Measurements from ENCODE around the gene MRPS6.

Gene MRPS6

DNA sequence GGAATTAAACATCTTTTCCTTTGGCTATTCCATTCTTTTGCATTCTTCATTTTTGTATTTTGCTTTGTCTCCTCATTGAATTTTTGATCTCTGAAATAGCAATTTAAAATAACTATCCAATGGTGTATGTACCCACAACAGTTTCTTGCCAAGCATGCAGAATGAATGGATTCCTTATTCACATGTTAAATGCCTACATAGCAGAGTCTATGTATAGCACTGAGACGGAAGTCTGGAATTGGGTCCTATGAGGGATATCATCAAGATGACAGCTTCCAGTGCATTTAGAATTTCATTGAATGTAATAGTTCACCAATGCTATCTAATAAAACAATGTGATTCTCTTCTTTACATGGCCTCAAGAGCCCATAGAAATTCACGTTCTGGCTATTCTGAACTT lies 97.5 kb downstream of the MRPS6 start:
- Histone ChIP-seq H3K27ac (ENCODE audit: low read depth, low read length) (no peak overlapping the region), H3K27me3 (ENCODE audit: control insufficient read depth in 1 of 2, insufficient read depth in 2 of 2, low read length in 2 of 2) (no peaks in the 10 kb centered on the region), H3K36me3 (ENCODE audit: insufficient read depth, low read length) (peaks cover 3% of the 10 kb centered on the region), H3K4me3 (ENCODE audit: low read depth in 1 of 2, low read length in 2 of 2) (no peak overlapping the region), H3K4me1 (ENCODE audit: insufficient read depth, low read length) (no peaks in the 10 kb centered on the region), H3K9me3 (ENCODE audit: low read length) (peaks cover 20% of the 10 kb centered on the region), H3K9ac (ENCODE audit: low read length) (no peak overlapping the region)

DNA sequence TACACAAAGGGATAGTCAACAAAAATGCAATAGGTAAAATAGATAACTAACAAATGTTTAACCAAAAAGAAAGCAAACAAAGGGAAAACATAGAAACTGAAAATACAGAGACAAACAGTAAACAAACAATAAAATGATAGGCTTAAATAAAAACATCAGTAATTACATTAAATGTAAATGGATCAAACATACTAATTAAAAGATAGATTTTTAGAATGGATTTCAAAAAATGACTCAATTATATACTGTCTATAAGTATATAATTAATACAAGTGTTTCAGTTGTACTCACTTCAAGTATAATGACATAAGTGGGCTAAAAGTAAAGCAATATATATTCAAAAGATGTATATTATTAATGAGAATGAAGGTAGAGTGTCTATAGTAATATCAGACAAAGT lies 101.1 kb downstream of the MRPS6 start:
- no peaks in the 10 kb centered on the region for H3K27me3 ChIP-seq (ENCODE audit: control insufficient read depth in 1 of 2, insufficient read depth in 2 of 2, low read length in 2 of 2)
- H3K27ac ChIP-seq (ENCODE audit: low read depth, low read length): no peak overlapping the region
- H3K36me3 ChIP-seq (ENCODE audit: insufficient read depth, low read length): no peaks in the 10 kb centered on the region
- no peaks in the 10 kb centered on the region for H3K9me3 ChIP-seq (ENCODE audit: low read length)
- H3K4me3 ChIP-seq (ENCODE audit: low read depth in 1 of 2, low read length in 2 of 2): no peak overlapping the region
- no peak overlapping the region for H3K9ac ChIP-seq (ENCODE audit: low read length)
- no peaks in the 10 kb centered on the region for H3K4me1 ChIP-seq (ENCODE audit: insufficient read depth, low read length)

DNA sequence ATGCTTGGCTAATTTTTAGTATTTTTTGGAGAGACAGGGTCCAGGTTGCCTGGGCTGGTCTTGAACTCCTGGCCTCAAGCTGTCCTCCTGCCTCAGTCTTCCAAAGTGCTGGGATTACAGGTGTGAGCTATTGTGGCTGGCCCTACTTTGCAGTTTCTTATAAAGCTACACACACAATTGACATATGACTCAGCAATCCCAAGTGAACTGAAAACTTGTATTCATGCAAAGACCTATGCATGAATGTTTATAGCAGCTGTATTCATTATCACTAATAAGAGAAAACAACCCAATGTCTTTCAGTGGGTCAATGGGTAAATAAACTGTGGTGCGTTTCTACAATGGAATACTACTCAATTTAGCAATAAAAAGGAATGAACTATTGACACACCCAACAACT lies 103.1 kb downstream of the MRPS6 start:
- no peak overlapping the region for H3K27ac ChIP-seq (ENCODE audit: low read depth, low read length)
- H3K4me3 ChIP-seq (ENCODE audit: low read depth in 1 of 2, low read length in 2 of 2): no peak overlapping the region
- no peaks in the 10 kb centered on the region for H3K9me3 ChIP-seq (ENCODE audit: low read length)
- no peak overlapping the region for H3K9ac ChIP-seq (ENCODE audit: low read length)
- no peaks in the 10 kb centered on the region for H3K36me3 ChIP-seq (ENCODE audit: insufficient read depth, low read length)
- no peaks in the 10 kb centered on the region for H3K4me1 ChIP-seq (ENCODE audit: insufficient read depth, low read length)
- no peaks in the 10 kb centered on the region for H3K27me3 ChIP-seq (ENCODE audit: control insufficient read depth in 1 of 2, insufficient read depth in 2 of 2, low read length in 2 of 2)

DNA sequence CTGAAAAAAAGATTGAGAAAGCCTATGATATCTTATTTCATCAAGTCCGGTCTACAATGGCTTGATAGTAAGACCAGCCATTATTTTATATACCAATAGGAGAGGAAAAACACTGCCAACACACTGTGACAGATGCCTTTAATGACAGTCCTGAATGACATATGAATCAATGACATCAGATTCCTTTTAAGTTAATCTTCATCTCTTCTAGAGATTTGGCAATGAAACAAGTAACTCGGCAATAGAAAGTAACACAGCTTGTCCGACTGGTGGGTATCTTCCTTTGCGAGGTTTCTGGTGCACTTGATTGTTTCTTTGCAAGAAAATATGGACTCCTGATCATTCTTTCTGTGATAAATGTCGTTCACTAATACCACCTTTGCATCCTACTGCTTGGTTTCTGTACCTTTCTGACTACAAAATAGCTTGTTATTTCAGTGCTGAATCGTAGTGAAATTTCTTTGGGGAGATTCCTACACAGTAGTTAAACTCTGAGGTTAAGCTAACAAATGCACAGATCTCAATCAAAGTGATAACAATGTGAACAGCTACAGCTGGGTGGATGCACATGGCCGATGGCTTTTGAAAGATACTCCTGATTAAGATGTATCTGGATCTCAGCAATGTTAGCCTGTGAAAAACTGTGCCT lies 104.7 kb downstream of the MRPS6 start:
- Histone ChIP-seq H3K9ac (ENCODE audit: low read length) (no peak overlapping the region), H3K4me1 (ENCODE audit: insufficient read depth, low read length) (peaks cover 1% of the 10 kb centered on the region), H3K27ac (ENCODE audit: low read depth, low read length) (no peak overlapping the region), H3K4me3 (ENCODE audit: low read depth in 1 of 2, low read length in 2 of 2) (no peak overlapping the region), H3K27me3 (ENCODE audit: control insufficient read depth in 1 of 2, insufficient read depth in 2 of 2, low read length in 2 of 2) (no peaks in the 10 kb centered on the region), H3K36me3 (ENCODE audit: insufficient read depth, low read length) (no peaks in the 10 kb centered on the region), H3K9me3 (ENCODE audit: low read length) (no peaks in the 10 kb centered on the region)

DNA sequence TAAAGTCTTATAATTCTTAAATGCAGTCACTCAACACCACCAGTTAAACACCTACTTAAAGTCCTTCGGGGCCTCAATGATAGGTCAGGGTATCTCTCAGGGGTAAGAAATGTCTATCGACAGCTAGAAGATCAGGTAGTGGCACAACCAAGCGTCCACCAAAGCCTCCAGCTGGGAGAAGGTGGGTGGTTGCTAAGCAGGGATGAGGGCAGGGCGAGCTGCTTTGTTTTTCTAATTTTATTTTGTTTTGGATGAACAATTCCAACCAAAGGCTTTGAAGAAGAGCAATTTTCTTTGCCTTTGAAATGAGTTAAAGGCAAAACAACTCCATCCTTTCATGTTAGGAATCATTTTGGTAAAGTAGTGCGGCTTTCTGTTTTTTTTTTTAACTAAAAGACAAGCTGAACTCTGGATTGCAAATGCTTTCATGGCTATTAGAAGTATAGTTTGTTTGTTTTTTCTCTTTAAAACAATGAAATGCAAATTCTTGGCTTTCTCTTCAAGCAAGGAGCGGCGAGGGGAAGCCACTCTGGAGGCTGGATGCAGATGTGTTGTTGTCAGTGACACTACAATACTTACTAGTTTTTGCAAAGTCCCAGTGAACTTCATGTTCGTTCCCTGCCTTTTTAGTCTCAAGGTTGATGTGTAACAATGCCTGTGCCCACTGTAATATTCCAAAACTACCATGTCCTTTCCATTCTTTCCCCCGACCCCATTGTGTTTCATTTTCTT lies 106.0 kb downstream of the MRPS6 start:
- no peaks in the 10 kb centered on the region for H3K9me3 ChIP-seq (ENCODE audit: low read length)
- H3K4me1 ChIP-seq (ENCODE audit: insufficient read depth, low read length): peaks cover 14% of the 10 kb centered on the region
- no peaks in the 10 kb centered on the region for H3K27me3 ChIP-seq (ENCODE audit: control insufficient read depth in 1 of 2, insufficient read depth in 2 of 2, low read length in 2 of 2)
- H3K36me3 ChIP-seq (ENCODE audit: insufficient read depth, low read length): no peaks in the 10 kb centered on the region
- H3K27ac ChIP-seq (ENCODE audit: low read depth, low read length): no peak overlapping the region
- H3K9ac ChIP-seq (ENCODE audit: low read length): no peak overlapping the region
- no peak overlapping the region for H3K4me3 ChIP-seq (ENCODE audit: low read depth in 1 of 2, low read length in 2 of 2)

DNA sequence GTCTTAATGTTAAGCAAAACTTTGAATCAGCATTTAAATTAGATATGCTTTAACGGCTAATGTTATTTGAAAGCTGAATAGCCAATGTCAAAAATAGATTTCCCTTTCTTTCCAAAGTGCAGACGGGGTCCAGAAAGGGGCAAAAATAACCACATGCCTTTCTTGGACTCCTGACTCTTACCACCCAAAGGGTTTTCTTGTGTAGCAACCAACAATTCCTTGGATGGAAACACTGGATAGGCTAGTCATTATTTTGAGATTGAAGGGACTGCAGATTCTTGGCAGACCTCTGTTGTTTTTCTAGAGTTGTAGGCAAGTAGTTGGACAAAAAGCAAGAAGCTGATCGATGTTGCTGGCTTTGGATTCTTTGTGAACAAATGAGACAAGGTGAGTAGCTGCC lies 107.0 kb downstream of the MRPS6 start:
- no peaks in the 10 kb centered on the region for H3K27me3 ChIP-seq (ENCODE audit: control insufficient read depth in 1 of 2, insufficient read depth in 2 of 2, low read length in 2 of 2)
- no peak overlapping the region for H3K27ac ChIP-seq (ENCODE audit: low read depth, low read length)
- no peak overlapping the region for H3K9ac ChIP-seq (ENCODE audit: low read length)
- H3K36me3 ChIP-seq (ENCODE audit: insufficient read depth, low read length): no peaks in the 10 kb centered on the region
- no peak overlapping the region for H3K4me3 ChIP-seq (ENCODE audit: low read depth in 1 of 2, low read length in 2 of 2)
- no peaks in the 10 kb centered on the region for H3K9me3 ChIP-seq (ENCODE audit: low read length)
- H3K4me1 ChIP-seq (ENCODE audit: insufficient read depth, low read length): peaks cover 15% of the 10 kb centered on the region

DNA sequence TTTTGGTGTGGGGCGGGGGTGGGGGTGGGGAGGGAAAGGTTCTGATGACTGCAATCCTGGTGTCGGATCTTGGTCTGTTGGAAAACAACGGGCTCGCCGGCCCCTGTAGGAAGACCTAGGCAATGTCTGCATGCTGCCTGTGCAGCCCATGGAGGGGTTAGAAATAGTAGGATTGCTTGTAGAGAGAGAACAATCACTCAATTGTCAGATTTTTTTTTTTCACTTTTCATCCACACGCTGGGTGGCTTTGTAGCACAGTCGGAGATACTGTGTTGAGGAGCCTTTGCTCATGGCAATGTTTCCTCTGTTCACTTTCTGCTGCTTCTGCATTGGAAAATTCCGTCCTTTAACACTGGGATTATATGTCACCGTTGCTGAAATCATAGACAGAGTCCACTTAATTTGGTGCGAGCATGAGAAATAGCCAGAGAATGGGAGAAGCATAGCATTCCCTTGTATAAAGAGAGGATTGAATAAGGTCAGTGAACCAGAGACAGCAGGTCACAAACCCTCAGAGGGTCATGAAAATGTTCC lies 107.5 kb downstream of the MRPS6 start:
- H3K27ac ChIP-seq (ENCODE audit: low read depth, low read length): no peak overlapping the region
- H3K9ac ChIP-seq (ENCODE audit: low read length): no peak overlapping the region
- H3K36me3 ChIP-seq (ENCODE audit: insufficient read depth, low read length): no peaks in the 10 kb centered on the region
- H3K27me3 ChIP-seq (ENCODE audit: control insufficient read depth in 1 of 2, insufficient read depth in 2 of 2, low read length in 2 of 2): no peaks in the 10 kb centered on the region
- no peaks in the 10 kb centered on the region for H3K9me3 ChIP-seq (ENCODE audit: low read length)
- H3K4me1 ChIP-seq (ENCODE audit: insufficient read depth, low read length): peaks cover 15% of the 10 kb centered on the region
- no peak overlapping the region for H3K4me3 ChIP-seq (ENCODE audit: low read depth in 1 of 2, low read length in 2 of 2)

DNA sequence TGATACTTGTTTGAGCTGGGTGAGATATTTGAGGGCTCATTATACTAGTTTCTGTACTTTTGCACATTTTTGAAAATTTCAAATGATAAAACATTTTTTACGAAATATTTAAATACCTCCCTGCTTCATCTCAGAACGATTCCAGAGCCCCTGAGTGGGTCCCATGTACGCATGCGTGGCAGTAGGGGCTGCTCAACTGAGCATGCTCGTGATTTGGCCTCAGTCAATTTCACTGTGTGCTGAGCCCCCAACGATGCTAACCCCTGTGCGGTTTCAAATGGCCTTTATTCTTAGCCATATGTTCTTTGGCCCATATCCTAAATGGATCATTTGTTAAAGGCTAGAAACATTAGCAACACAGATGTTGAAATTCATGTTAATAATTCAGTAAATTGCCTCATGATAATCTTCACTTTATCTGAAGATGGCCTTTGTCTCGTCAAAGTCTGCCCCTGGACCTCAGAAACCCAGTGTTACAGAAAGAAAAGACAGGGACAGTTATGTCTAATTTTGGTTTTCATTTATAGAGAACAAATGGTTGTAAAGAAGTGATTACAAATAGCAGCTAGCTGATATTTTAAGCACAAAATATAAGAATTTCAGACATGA lies 108.2 kb downstream of the MRPS6 start:
- Histone ChIP-seq H3K27ac (ENCODE audit: low read depth, low read length) (no peak overlapping the region), H3K36me3 (ENCODE audit: insufficient read depth, low read length) (no peaks in the 10 kb centered on the region), H3K4me1 (ENCODE audit: insufficient read depth, low read length) (peaks cover 15% of the 10 kb centered on the region), H3K9me3 (ENCODE audit: low read length) (no peaks in the 10 kb centered on the region), H3K4me3 (ENCODE audit: low read depth in 1 of 2, low read length in 2 of 2) (no peak overlapping the region), H3K27me3 (ENCODE audit: control insufficient read depth in 1 of 2, insufficient read depth in 2 of 2, low read length in 2 of 2) (no peaks in the 10 kb centered on the region), H3K9ac (ENCODE audit: low read length) (no peak overlapping the region)

DNA sequence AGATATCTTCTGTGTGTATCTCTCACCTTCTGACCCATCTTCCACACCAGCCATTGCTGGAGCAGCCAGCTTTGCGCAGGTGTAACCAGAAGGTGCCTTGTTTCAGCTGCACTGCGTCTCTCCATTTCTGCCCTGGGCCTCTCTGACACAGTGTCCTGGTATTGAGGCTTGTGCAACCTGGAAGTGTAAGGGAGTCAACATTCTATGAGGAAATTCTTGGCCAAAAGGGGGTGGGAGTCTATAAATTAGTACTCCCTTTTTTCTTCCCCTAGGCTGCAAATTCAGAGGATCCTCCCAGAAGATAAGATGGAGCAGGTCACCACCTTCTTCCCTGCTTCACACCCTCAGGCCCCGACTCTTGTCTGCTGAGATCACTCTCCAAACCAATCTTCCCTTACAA lies 109.1 kb downstream of the MRPS6 start:
- Histone ChIP-seq H3K36me3 (ENCODE audit: insufficient read depth, low read length) (no peaks in the 10 kb centered on the region), H3K9ac (ENCODE audit: low read length) (no peak overlapping the region), H3K27ac (ENCODE audit: low read depth, low read length) (no peak overlapping the region), H3K9me3 (ENCODE audit: low read length) (no peaks in the 10 kb centered on the region), H3K4me3 (ENCODE audit: low read depth in 1 of 2, low read length in 2 of 2) (no peak overlapping the region), H3K4me1 (ENCODE audit: insufficient read depth, low read length) (peaks cover 15% of the 10 kb centered on the region), H3K27me3 (ENCODE audit: control insufficient read depth in 1 of 2, insufficient read depth in 2 of 2, low read length in 2 of 2) (no peaks in the 10 kb centered on the region)

DNA sequence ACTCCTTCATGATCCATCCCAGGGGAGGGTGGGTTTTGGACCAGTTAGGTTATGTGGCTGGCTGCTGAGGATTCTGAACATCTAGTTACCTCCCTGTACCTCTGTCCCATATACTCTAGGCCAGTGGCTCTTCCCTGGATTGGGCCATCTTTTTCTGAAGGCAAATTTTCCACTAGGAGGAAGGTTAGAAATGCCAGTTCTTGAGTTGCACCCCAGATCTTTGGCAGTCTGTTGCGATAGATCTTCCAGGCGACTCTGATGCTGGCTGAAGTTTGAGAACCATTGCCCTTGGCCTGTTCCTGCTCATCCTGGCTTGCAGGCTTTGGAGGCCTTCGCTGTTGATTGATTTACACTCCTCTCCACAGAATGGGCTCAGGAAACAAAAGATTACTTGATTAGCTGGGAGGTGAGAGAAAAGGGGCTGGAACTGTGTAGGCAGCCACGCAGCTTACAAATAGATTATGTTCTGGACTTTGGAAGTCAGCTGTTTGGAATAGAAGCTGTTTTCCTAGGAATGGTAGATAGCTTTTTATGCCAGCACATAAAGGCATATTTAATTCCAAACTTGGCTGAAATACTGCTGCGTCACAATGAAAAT lies 110.1 kb downstream of the MRPS6 start:
- Histone ChIP-seq H3K4me1 (ENCODE audit: insufficient read depth, low read length) (peaks cover 15% of the 10 kb centered on the region), H3K27me3 (ENCODE audit: control insufficient read depth in 1 of 2, insufficient read depth in 2 of 2, low read length in 2 of 2) (no peaks in the 10 kb centered on the region)

DNA sequence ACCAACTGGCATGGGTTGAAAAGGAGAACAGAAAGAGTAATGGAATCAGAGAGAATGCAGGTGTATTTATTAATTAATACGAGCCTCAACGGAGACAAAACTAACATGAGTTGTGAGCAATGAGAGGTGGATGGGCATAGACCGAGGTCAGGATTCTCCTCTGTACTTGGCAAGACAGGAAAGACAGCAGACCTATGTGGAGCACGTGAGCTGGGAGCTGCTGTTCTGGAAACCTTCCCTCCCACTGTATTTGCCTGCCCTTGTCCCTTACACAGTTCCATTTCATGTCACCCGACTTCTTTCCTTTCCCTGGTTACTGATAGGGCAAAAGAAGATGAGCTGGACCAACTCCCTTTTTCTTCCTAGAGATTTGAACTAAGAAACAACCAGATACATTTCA lies 110.9 kb downstream of the MRPS6 start:
- no peak overlapping the region for H3K4me3 ChIP-seq (ENCODE audit: low read depth in 1 of 2, low read length in 2 of 2)
- no peak overlapping the region for H3K27ac ChIP-seq (ENCODE audit: low read depth, low read length)
- H3K9me3 ChIP-seq (ENCODE audit: low read length): no peaks in the 10 kb centered on the region
- H3K36me3 ChIP-seq (ENCODE audit: insufficient read depth, low read length): peaks cover 3% of the 10 kb centered on the region
- H3K4me1 ChIP-seq (ENCODE audit: insufficient read depth, low read length): peaks cover 15% of the 10 kb centered on the region
- H3K9ac ChIP-seq (ENCODE audit: low read length): no peak overlapping the region
- H3K27me3 ChIP-seq (ENCODE audit: control insufficient read depth in 1 of 2, insufficient read depth in 2 of 2, low read length in 2 of 2): no peaks in the 10 kb centered on the region

More for the DNA sequence above, 110.1 kb downstream of the MRPS6 start:
- H3K4me3 ChIP-seq (ENCODE audit: low read depth in 1 of 2, low read length in 2 of 2): no peak overlapping the region
- H3K9me3 ChIP-seq (ENCODE audit: low read length): no peaks in the 10 kb centered on the region
- H3K36me3 ChIP-seq (ENCODE audit: insufficient read depth, low read length): no peaks in the 10 kb centered on the region
- H3K9ac ChIP-seq (ENCODE audit: low read length): no peak overlapping the region
- no peak overlapping the region for H3K27ac ChIP-seq (ENCODE audit: low read depth, low read length)
